ENCODE measurements around the gene BHLHE23. TPM values are rescaled to one million over a fixed set of nuclear protein-coding genes. Genes with fewer than 3 reads are reported as not detected.

The BHLHE23 gene
- total and polyA plus RNA-seq, 12 donors = 0.03 TPM; not detected in 11

DNA sequence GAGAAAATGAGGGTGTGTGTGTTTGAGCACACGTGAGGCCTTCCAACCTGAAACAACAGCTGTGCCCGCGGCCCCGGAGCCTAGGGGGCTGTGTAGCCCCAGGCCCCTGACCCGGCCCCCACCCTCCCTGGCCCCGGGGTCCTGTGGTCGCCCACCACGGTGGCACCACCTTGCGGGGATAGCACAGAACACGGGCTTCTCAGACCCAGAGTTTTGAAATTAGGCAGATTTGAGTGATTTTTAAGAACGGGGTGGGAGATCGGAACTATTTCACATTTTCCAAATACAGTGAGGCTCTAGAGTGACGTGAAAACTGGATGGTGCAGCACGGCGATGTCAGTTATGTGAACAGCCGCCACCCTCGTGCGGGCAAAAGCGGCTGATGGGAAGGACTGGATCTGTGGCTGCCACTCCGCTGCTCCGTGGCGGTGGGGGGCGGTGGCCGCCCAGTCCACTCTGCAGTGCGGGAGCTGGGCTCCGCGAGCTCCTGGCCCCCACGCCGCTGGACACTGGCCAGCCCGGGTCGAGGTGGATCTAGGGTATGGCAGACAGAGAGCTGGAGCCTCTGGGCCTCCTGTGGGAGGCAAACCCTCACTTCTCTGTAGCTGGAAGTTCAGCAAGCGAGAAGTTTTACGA is 17.3 kb upstream of the BHLHE23 start:
- Histone ChIP-seq H3K4me1 (peaks cover 0 to 9% (median 0%) of the 10 kb centered on the region in 9 donors), H3K27me3 (peaks cover 28 to 92% (median 82%) of the 10 kb centered on the region in 7 donors), H3K9me3 (peaks cover 0 to 12% (median 0%) of the 10 kb centered on the region in 11 donors), H3K4me3 (no peak overlapping the region), H3K27ac (no peak overlapping the region), H3K36me3 (no peaks in the 10 kb centered on the region)
- DNase-seq (no peak), ATAC-seq (no peak)
- TF ChIP-seq CTCF (IDR thresholded peaks at IDR 0.05) = no peak
- intact Hi-C loops (cut with DNase I) = no loop called here
- WGBS, 2 donors = 85 to 87% methylated on average over 33 of the region's 33 CpGs

DNA sequence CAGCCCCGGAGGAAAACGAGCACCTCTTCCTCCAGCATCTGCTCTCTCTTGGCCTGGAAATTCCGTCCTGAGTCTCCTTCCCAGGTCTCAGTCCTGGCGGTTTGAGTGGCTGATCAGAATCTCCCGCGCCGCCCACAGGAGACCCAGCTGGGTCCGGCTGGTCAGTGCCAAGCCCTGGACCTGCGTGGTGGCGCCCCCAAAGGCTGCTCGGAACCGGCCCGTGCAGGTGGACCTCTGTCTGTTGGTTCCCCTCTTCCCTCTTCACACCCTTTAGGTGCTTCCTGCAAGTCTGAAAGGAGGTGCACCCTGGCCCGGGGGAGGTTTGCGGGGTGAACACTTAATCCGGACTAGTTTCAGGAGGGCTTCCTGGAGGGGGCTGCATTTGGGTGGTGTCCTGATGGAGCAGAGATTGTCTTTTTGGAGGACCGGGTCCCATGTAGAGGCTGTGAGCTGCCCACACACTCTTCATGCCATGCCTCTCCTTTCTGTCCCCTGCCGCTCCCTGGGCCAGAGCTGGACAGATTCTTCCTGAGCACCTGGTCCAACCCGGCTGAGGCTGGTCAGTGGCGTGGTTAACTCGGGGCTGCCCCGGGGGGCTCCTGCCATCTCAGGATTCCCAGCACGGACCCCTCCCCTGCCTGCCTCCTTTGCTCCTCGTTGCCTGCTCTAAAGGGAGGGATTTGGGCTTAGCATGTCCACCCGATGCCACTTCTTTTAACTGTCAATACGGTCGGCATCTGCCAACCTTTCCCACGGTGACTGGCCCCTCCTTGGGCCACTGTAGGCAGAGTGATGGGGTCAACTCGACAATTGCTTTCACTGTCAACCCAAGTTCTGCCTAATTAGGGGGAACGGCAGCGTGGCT is 16.5 kb upstream of the BHLHE23 start:
- TF ChIP-seq CTCF (IDR thresholded peaks at IDR 0.05) = no peak
- no peak overlapping the region for H3K4me3 ChIP-seq
- 73 to 74% methylated on average over 31 of the region's 31 CpGs for WGBS, 2 donors
- ATAC-seq (no peak), DNase-seq (no peak)
- intact Hi-C loops (cut with DNase I) = no loop called here
- no peaks in the 10 kb centered on the region for H3K36me3 ChIP-seq
- no peak overlapping the region for H3K27ac ChIP-seq
- peaks cover 0 to 12% (median 0%) of the 10 kb centered on the region in 11 donors for H3K9me3 ChIP-seq
- H3K4me1 ChIP-seq = peaks cover 0 to 9% (median 0%) of the 10 kb centered on the region in 9 donors
- peaks cover 23 to 90% (median 81%) of the 10 kb centered on the region in 7 donors for H3K27me3 ChIP-seq

- peaks cover 0 to 12% (median 0%) of the 10 kb centered on the region in 11 donors for H3K9me3 ChIP-seq
- no peaks in the 10 kb centered on the region for H3K36me3 ChIP-seq
- H3K27ac ChIP-seq = no peak overlapping the region
- intact Hi-C loops (cut with DNase I) = no loop called here
- no peak overlapping the region for H3K4me3 ChIP-seq
- H3K4me1 ChIP-seq = peaks cover 0 to 9% (median 0%) of the 10 kb centered on the region in 9 donors
- WGBS, 2 donors = 49 to 60% methylated on average over 12 of the region's 12 CpGs
- TF ChIP-seq CTCF (IDR thresholded peaks at IDR 0.05) = no peak
- DNase-seq = no peak
- ATAC-seq = no peak
- H3K27me3 ChIP-seq = peaks cover 22 to 90% (median 82%) of the 10 kb centered on the region in 7 donors
Observed at GRCh38 chr20:63022501-63022900, 15.7 kb upstream of the BHLHE23 start.
